PC-3 (cell line): Measurements from ENCODE around the gene KIF4B. TPM values are rescaled to one million over a fixed set of nuclear protein-coding genes. Genes with fewer than 3 reads are reported as not detected.

ENCODE experiments used
- ATAC-seq: fragments of 200-7000 bp; cut with Tn5 transposase; 2 replicates; pipeline ENCODE4 v1.9.1; 2020; ENCODE audit warnings: mild to moderate bottlenecking, moderate library complexity
- BruUV-seq: library from RNA; stranded (reverse); fragments of 400-500 nt; replicated peaks from 2 replicates; lab custom pipeline; 2021; lab: Mats Ljungman, UMichigan
- CTCF ChIA-PET: fragments of 300-600 bp; sonication (Branson Sonifier 250); formaldehyde crosslinking; loops from one replicate; lab custom pipeline; 2022; ENCODE audit warnings: antibody characterized with exemption; lab: Charles Lee
- POLR2A ChIA-PET: fragments of 300-600 bp; sonication (Branson Sonifier 250); formaldehyde crosslinking; loops from one replicate; lab custom pipeline; 2022; ENCODE audit warnings: antibody characterized with exemption; ENCODE audit not compliant: unreplicated experiment; lab: Charles Lee
- DNase-seq: peaks from one replicate; pipeline ENCODE4 v3.0.0-alpha.2; 2015
- H2AFZ ChIP-seq: fragments of 300-600 bp; sonication (generic); 2 replicates; pipeline ENCODE4 v1.6.0; 2016; ENCODE audit warnings: antibody characterized with exemption, low read length
- H3F3A ChIP-seq: fragments of 300-600 bp; sonication (generic); one replicate; pipeline ENCODE4 v1.6.0; 2017; ENCODE audit warnings: antibody characterized with exemption, low read length, control low read depth, mild to moderate bottlenecking; ENCODE audit not compliant: unreplicated experiment
- H3K27ac ChIP-seq: fragments of 300-600 bp; sonication (generic); 2 replicates; pipeline ENCODE4 v1.5.1; 2016; ENCODE audit warnings: mild to moderate bottlenecking, low read length
- H3K27me3 ChIP-seq: fragments of 300-600 bp; sonication (generic); 2 replicates; pipeline ENCODE4 v1.6.1; 2016; ENCODE audit warnings: low read length, mixed read lengths
- H3K36me3 ChIP-seq: fragments of 300-600 bp; sonication (generic); 2 replicates; pipeline ENCODE4 v1.6.1; 2016; ENCODE audit warnings: low read depth, mixed run types, low read length, mixed read lengths
- H3K4me1 ChIP-seq: fragments of 300-600 bp; sonication (generic); 2 replicates; pipeline ENCODE4 v1.5.1; 2016; ENCODE audit warnings: low read length; ENCODE audit not compliant: insufficient read depth
- H3K4me2 ChIP-seq: fragments of 300-600 bp; sonication (generic); 2 replicates; pipeline ENCODE4 v1.6.0; 2016; ENCODE audit warnings: low read length
- H3K4me3 ChIP-seq: fragments of 300-600 bp; sonication (generic); 2 replicates; pipeline ENCODE4 v1.5.1; 2016; ENCODE audit warnings: mild to moderate bottlenecking, low read length, mixed read lengths
- H3K79me2 ChIP-seq: fragments of 300-600 bp; sonication (generic); 2 replicates; pipeline ENCODE4 v1.6.1; 2017; ENCODE audit warnings: low read length, mixed read lengths
- H3K9ac ChIP-seq: fragments of 300-600 bp; sonication (generic); 2 replicates; pipeline ENCODE4 v1.6.0; 2016; ENCODE audit warnings: mild to moderate bottlenecking, low read length
- H3K9me2 ChIP-seq: fragments of 300-600 bp; sonication (generic); replicated peaks from 2 replicates; pipeline ENCODE4 v1.6.1; 2016; ENCODE audit warnings: mixed run types, low read length, mixed read lengths
- H3K9me3 ChIP-seq: fragments of 300-600 bp; sonication (generic); 2 replicates; pipeline ENCODE4 v1.6.1; 2016; ENCODE audit warnings: low read length, mixed read lengths
- H4K20me1 ChIP-seq: fragments of 300-600 bp; sonication (generic); 2 replicates; pipeline ENCODE4 v1.6.1; 2016; ENCODE audit warnings: low read length, mixed read lengths
- EZH2 ChIP-seq: fragments of 300-600 bp; sonication (generic); IDR thresholded peaks from one replicate; pipeline ENCODE4 v1.6.1; 2017; ENCODE audit warnings: antibody characterized with exemption, mild to moderate bottlenecking, low read length; ENCODE audit not compliant: unreplicated experiment
- EZH2phosphoT487 ChIP-seq: fragments of 300-600 bp; sonication (generic); IDR thresholded peaks from 2 replicates; pipeline ENCODE4 v1.6.1; 2018; ENCODE audit warnings: mild to moderate bottlenecking, antibody characterized with exemption, low read length, borderline replicate concordance
- intact Hi-C: fragments of 100-400 bp; cut with micrococcal nuclease; formaldehyde crosslinking; loops from 2 replicates; pipeline ENCODE4 v1.9.0; 2023
- total RNA-seq: library from RNA; depleted of rRNA; stranded (reverse); fragments of >200 nt; gene quantifications from 2 replicates; pipeline ENCODE4 v1.2.3, GENCODE V29; 2014
- TF ChIP-seq, protein P1 (sequence below): fragments of 300-600 bp; sonication (generic); conservative IDR thresholded peaks from 2 replicates; pipeline ENCODE4 v1.5.1; 2017; ENCODE audit warnings: antibody characterized with exemption, low read depth, mild to moderate bottlenecking, low read length

The KIF4B gene
- total RNA-seq, 1 experiment from 2014 or later = not detected

DNA sequence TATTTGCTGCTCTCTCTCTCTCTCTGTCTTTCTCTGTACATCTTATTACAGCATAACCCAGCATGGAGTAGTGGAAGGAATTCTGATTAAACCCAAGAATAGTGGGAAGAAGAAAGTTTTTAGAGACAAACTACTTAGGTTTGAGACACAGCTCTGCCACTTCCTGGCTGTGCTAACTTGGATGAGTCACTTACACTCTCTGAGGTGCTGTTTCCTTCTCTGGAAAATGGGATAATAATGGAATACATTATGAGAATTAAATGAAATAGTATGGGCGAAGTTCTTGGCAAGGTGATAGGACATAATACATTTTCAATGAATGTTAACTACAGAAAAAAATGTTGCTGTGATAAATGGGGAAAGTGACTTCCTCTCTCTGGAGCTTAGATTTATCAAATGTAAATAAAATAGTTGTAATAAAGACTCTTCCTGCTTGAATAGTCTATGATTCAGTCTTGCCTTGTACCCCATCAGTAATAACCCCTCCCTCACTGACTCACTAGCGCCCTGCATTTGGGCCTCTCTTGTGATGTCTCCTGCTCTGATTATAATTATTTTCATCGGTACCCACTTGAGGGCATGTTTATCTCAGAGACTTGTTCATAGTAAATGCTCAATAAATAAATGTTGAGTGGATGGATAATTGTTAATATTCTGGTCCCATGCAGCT lies 27.6 kb downstream of the KIF4B start:
- DNase-seq = no peak
- no peaks in the 10 kb centered on the region for H3K9me2 ChIP-seq
- H3F3A ChIP-seq = no peaks in the 10 kb centered on the region
- H3K4me3 ChIP-seq = no peak overlapping the region
- H3K27me3 ChIP-seq = 0 out of 2 replicates have a peak, but pooled peaks cover 3% of the 10 kb centered on the region
- ChIA-PET POLR2A (no interaction called here), CTCF (no interaction called here)
- H3K79me2 ChIP-seq = no peaks in the 10 kb centered on the region
- no peak overlapping the region for H3K27ac ChIP-seq
- no peak overlapping the region for H3K9ac ChIP-seq
- H4K20me1 ChIP-seq = no peaks in the 10 kb centered on the region
- TF ChIP-seq EZH2phosphoT487 (no peak), EZH2 (no peak)
- TF ChIP-seq, protein P1, sequence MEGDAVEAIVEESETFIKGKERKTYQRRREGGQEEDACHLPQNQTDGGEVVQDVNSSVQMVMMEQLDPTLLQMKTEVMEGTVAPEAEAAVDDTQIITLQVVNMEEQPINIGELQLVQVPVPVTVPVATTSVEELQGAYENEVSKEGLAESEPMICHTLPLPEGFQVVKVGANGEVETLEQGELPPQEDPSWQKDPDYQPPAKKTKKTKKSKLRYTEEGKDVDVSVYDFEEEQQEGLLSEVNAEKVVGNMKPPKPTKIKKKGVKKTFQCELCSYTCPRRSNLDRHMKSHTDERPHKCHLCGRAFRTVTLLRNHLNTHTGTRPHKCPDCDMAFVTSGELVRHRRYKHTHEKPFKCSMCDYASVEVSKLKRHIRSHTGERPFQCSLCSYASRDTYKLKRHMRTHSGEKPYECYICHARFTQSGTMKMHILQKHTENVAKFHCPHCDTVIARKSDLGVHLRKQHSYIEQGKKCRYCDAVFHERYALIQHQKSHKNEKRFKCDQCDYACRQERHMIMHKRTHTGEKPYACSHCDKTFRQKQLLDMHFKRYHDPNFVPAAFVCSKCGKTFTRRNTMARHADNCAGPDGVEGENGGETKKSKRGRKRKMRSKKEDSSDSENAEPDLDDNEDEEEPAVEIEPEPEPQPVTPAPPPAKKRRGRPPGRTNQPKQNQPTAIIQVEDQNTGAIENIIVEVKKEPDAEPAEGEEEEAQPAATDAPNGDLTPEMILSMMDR = no peak
- no peak overlapping the region for H3K4me2 ChIP-seq
- no TSS peak for BruUV-seq
- H3K4me1 ChIP-seq = peaks cover 5% of the 10 kb centered on the region; the same call in 1 of the 2 replicates
- H2AFZ ChIP-seq = no peak overlapping the region
- no peak for ATAC-seq
- no peaks in the 10 kb centered on the region for H3K9me3 ChIP-seq
- H3K36me3 ChIP-seq = no peaks in the 10 kb centered on the region
- intact Hi-C loops = no loop called here

DNA sequence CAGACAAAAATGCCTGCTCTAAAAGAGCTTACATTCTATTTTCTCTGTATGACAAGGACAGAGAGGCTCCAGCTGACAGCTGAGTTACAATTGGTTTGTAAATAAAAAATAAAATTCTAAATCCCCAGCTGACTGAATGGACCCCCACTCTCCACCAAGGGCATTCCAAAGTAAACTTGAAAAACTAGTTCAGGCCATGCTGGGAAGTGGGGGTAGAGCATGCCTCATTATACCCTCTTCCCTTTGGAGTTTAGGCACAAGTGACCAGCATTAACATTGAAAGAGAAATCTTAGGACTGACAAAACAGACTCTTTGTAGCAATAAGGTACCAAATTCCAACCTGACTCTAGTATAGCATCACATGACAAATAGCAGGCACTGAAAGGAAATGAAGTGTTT lies 31.0 kb downstream of the KIF4B start:
- Histone ChIP-seq H3K4me1 (peaks cover 5% of the 10 kb centered on the region; the same call in 1 of the 2 replicates), H4K20me1 (no peaks in the 10 kb centered on the region), H3K9me3 (no peaks in the 10 kb centered on the region), H3F3A (no peaks in the 10 kb centered on the region), H3K4me3 (no peak overlapping the region), H3K4me2 (no peak overlapping the region), H3K9me2 (no peaks in the 10 kb centered on the region), H2AFZ (no peak overlapping the region), H3K9ac (no peak overlapping the region), H3K27me3 (0 out of 2 replicates have a peak, but pooled peaks cover 3% of the 10 kb centered on the region), H3K36me3 (no peaks in the 10 kb centered on the region), H3K79me2 (no peaks in the 10 kb centered on the region), H3K27ac (no peak overlapping the region)
- intact Hi-C loops = no loop called here
- ChIA-PET CTCF (no interaction called here), POLR2A (no interaction called here)
- no TSS peak for BruUV-seq
- DNase-seq = no peak
- no peak for ATAC-seq
- TF ChIP-seq, protein P1 = no peak
- no peak for TF ChIP-seq EZH2
- TF ChIP-seq EZH2phosphoT487 = no peak

DNA sequence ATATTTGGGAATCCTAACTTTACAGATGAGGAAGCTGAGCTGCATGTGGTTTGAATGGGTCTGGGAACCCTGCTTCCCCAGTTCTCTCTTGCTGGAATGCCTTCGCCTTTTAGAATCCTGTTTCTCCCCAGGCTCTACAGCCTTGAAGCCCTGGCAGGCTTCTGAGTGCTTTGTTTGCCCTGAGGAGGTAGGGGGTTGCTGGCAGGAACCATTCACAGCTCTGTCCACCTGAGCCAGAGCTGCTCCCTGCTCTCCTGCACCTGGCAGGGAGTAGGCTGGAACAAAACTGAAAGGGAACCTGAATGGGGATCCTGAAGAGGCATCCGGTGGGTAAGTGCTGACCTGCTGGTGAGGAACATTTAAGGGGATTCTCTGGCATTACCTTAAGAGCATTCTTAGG lies 33.0 kb downstream of the KIF4B start:
- no TSS peak for BruUV-seq
- H2AFZ ChIP-seq = no peak overlapping the region
- no peak overlapping the region for H3K9ac ChIP-seq
- no peak for TF ChIP-seq EZH2phosphoT487
- no peak for TF ChIP-seq EZH2
- TF ChIP-seq, protein P1 = no peak
- no peaks in the 10 kb centered on the region for H3K9me3 ChIP-seq
- POLR2A ChIA-PET = interaction anchor here (0.6 kb wide), 1 partner anchor 28 kb away, joined by 3 read pairs; no protein-coding TSS in a partner anchor
- no peaks in the 10 kb centered on the region for H3F3A ChIP-seq
- H4K20me1 ChIP-seq = no peaks in the 10 kb centered on the region
- DNase-seq = no peak
- no peak overlapping the region for H3K4me2 ChIP-seq
- no peaks in the 10 kb centered on the region for H3K36me3 ChIP-seq
- no peaks in the 10 kb centered on the region for H3K4me1 ChIP-seq
- ATAC-seq = no peak
- CTCF ChIA-PET = no interaction called here
- no peaks in the 10 kb centered on the region for H3K79me2 ChIP-seq
- no peak overlapping the region for H3K27ac ChIP-seq
- H3K9me2 ChIP-seq = no peaks in the 10 kb centered on the region
- H3K27me3 ChIP-seq = 0 out of 2 replicates have a peak, but pooled peaks cover 3% of the 10 kb centered on the region
- intact Hi-C loops = no loop called here
- no peak overlapping the region for H3K4me3 ChIP-seq
